Cerebellar cortex (tissue), 1 donor: ENCODE data around the gene MARVELD1.
A peak's percentile ranks its signal among the peaks of the same experiment; 100 is the strongest.

Experiments
- DNase-seq: peaks from one replicate; pipeline ENCODE4 v3.0.0-alpha.2; 2015; ENCODE audit warnings: low spot score

MARVELD1 gene

DNA sequence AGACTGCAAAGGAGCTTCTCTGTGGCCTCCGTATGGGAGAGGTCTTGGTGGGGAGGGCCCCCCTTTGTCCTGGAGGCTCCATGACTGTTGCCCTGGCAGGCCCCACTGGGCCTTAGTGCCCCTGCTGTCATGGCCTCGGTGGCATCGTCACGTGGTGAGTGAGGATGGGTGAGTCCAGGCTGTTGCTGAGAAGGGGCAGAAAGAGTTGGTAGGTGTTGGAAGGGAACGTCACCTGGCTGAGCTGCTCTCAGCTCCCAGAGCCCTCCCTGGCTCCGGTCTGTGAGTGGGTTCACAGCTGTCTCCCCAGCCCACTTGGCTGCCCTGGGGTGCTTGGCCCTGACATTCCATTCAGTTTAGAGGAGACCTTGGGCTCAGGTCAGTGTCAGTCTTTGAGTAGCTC lies 42.2 kb downstream of the MARVELD1 start:
- no peak for DNase-seq

- no peak for DNase-seq
Measured at GRCh38 chr10:97757471-97757870, 43.9 kb downstream of the MARVELD1 start.

DNA sequence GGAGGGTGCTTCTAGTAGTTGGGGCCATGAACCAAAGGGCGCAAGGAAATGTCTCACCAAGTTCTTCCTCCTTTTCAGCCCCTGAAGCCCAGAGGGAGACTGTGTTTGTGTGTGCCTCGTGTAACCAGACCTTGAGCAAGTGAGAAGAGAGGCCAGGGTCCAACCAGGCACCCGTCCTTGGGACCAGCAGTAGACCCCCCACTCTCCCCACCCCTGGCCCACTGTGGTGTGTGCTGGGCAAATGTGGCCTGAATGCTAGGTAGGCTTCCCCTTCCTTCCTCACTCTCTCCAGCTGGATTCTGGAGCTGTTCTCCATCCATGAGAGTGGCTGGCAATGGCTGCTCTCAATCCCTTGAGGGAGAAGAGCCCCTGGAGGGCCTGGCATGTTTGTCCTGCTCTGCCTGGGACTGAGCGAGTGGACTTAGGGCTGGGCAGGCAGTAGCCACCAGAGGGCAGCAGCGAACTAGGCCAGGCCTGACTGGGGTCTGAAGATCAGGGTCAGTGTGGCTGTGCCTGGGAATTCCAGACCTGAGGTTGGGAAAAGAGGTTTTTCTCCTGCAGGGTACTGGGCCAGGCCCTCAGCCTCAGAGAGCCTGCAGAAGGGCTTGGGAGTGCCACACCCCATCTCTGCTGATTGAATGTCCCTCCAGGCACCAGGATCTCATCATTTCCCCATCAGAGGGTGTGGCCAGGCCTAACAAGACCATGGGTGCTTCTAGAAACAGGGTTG lies 45.8 kb downstream of the MARVELD1 start:
- peak; percentile 88 for DNase-seq

GRCh38 chr10:97759946-97760345 lies 46.4 kb downstream of the MARVELD1 start:
- no peak for DNase-seq

GRCh38 chr10:97760461-97761257 lies 47.1 kb downstream of the MARVELD1 start:
- no peak for DNase-seq

DNA sequence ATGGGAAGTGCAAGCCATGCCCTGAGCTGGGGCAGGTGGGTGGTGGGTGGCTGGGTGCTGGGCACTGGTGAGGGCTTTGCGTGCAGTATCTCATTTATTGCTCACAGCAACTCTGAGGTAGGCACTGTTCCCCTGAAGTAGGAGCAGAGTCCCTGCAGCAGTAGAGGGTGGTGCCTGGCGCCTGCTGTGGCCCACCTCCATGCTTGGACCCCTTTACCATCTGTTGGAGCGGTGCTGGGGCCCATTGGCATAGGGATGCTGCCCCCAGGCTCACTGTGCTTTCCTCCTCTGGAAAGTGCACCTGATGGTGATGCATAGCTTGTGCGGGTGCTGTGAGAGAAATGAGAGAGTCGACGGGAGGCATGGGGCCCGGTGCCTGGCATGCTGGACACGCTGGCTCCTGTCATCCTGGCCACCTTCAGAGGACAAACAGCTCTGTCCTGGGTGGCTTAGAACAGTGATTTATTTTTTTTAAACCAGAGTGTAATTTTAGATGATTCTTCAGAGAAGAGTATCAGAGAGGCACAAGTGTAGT lies 47.9 kb downstream of the MARVELD1 start:
- no peak for DNase-seq

- no peak for DNase-seq
Measured at GRCh38 chr10:97762056-97762455, 48.5 kb downstream of the MARVELD1 start.

DNA sequence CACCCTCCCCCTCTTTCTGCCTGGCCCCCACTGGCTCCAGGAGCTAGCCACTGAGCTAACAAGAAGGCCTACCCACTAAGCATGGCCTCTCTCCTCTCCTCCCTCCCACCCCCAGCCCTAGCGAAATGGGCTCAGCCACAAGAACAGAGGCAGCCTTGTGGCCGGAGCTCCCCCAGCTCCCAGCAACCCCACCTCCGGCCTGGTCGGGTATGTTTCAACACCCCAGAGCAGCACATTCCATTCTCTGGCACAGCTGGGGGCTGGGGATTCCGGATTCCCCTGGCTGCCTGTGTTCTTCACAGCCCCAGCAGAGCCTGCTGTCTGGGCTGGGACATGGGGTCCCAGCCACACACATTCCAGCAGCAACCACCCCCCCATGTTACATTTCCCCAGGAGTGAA lies 49.3 kb downstream of the MARVELD1 start:
- DNase-seq = no peak

- DNase-seq = no peak
Measured at GRCh38 chr10:97763411-97763810, 49.9 kb downstream of the MARVELD1 start.

GRCh38 chr10:97763947-97764346 lies 50.4 kb downstream of the MARVELD1 start:
- DNase-seq = no peak

- DNase-seq = no peak
Measured at GRCh38 chr10:97764519-97764931, 51.0 kb downstream of the MARVELD1 start.

GRCh38 chr10:97765201-97765600 lies 51.7 kb downstream of the MARVELD1 start:
- no peak for DNase-seq

- no peak for DNase-seq
Measured at GRCh38 chr10:97766106-97766810, 52.7 kb downstream of the MARVELD1 start.

- no peak for DNase-seq
Measured at GRCh38 chr10:97766996-97767924, 53.7 kb downstream of the MARVELD1 start.
